RWPE1 (cell line): ENCODE measurements around the gene TCF4.

ENCODE experiments used
- CTCF ChIA-PET: fragments of 350-600 bp; sonication (Branson Sonifier 250); formaldehyde crosslinking; extraction: SDS; loops from one replicate; lab custom pipeline; 2021; lab: Yijun Ruan, JAX
- POLR2A ChIA-PET: fragments of 400-600 bp; formaldehyde crosslinking; extraction: SDS; loops from one replicate; lab custom pipeline; 2020; ENCODE audit warnings: antibody characterized with exemption; ENCODE audit not compliant: low non-redundant PET; lab: Yijun Ruan, JAX
- DNase-seq: peaks from one replicate; pipeline ENCODE4 v3.0.0; 2012; ENCODE audit warnings: low spot score
- H3K27ac ChIP-seq: fragments of 450-650 bp; 2 replicates; pipeline ENCODE4 v1.5.1; 2017
- CTCF ChIP-seq: fragments of 450-650 bp; conservative IDR thresholded peaks from 2 replicates; pipeline ENCODE4 v1.5.1; 2017; ENCODE audit warnings: low read depth, mild to moderate bottlenecking

The TCF4 gene

GRCh38 chr18:55398858-55399257 is 189.1 kb downstream of the TCF4 start:
- ChIA-PET CTCF (no interaction called here), POLR2A (no interaction called here)
- TF ChIP-seq CTCF, result no peak
- H3K27ac ChIP-seq, result no peak overlapping the region
- no peak for DNase-seq

GRCh38 chr18:55396979-55397378 is 191.0 kb downstream of the TCF4 start:
- no peak for DNase-seq
- H3K27ac ChIP-seq, result no peak overlapping the region
- TF ChIP-seq CTCF, result no peak
- ChIA-PET POLR2A (no interaction called here), CTCF (no interaction called here)

- DNase-seq, result no peak
- CTCF ChIA-PET, result no interaction called here
- H3K27ac ChIP-seq, result no peak overlapping the region
- POLR2A ChIA-PET, result no interaction called here
- no peak for TF ChIP-seq CTCF
These were observed 191.6 kb downstream of the TCF4 start for GRCh38 chr18:55396267-55396905.

- no peak for DNase-seq
- TF ChIP-seq CTCF, result no peak
- POLR2A ChIA-PET, result no interaction called here
- H3K27ac ChIP-seq, result no peak overlapping the region
- CTCF ChIA-PET, result no interaction called here
These were observed 192.2 kb downstream of the TCF4 start for GRCh38 chr18:55395799-55396198.

GRCh38 chr18:55390898-55391297 is 197.1 kb downstream of the TCF4 start:
- CTCF ChIA-PET, result no interaction called here

GRCh38 chr18:55387139-55387984 is 200.6 kb downstream of the TCF4 start:
- DNase-seq, result no peak
- ChIA-PET CTCF (no interaction called here), POLR2A (no interaction called here)
- H3K27ac ChIP-seq, result no peak overlapping the region
- TF ChIP-seq CTCF, result no peak

More at GRCh38 chr18:55390898-55391297, 197.1 kb downstream of the TCF4 start:
- TF ChIP-seq CTCF, result no peak
- no peak overlapping the region for H3K27ac ChIP-seq
- POLR2A ChIA-PET, result no interaction called here
- DNase-seq, result no peak
